GM12873 (cell line): Measurements from ENCODE around the gene MAGEF1.

Experiments
- CTCF ChIP-seq: IDR thresholded peaks from 2 replicates; pipeline ENCODE4 v1.5.1; 2012; ENCODE audit warnings: low read depth, mild to moderate bottlenecking, moderate library complexity, low read length, control low read depth; ENCODE audit not compliant: insufficient read depth; ENCODE audit errors: missing control alignments

The MAGEF1 gene

GRCh38 chr3:184756151-184757021 lies 44.5 kb upstream of the MAGEF1 start:
- TF ChIP-seq CTCF, result no peak

GRCh38 chr3:184755315-184755731 lies 43.5 kb upstream of the MAGEF1 start:
- TF ChIP-seq CTCF, result no peak

- TF ChIP-seq CTCF, result no peak
Measured at GRCh38 chr3:184752361-184752760, 40.5 kb upstream of the MAGEF1 start.

GRCh38 chr3:184751204-184752040 lies 39.6 kb upstream of the MAGEF1 start:
- TF ChIP-seq CTCF, result no peak

- TF ChIP-seq CTCF, result no peak
Measured at GRCh38 chr3:184750349-184751083, 38.7 kb upstream of the MAGEF1 start.

GRCh38 chr3:184749168-184749744 lies 37.4 kb upstream of the MAGEF1 start:
- TF ChIP-seq CTCF, result no peak
